Measurements from ENCODE around the gene MEFV. TPM values are rescaled to one million over a fixed set of nuclear protein-coding genes. Genes with fewer than 3 reads are reported as not detected.
A peak's percentile ranks its signal among the peaks of the same experiment; 100 is the strongest.

MEFV gene
- total and polyA plus RNA-seq, 2 of the 13 experiments (the other 11 are each of a cell fraction or from before 2014, with no cell fraction given): 0.22 TPM; not detected in 1

DNA sequence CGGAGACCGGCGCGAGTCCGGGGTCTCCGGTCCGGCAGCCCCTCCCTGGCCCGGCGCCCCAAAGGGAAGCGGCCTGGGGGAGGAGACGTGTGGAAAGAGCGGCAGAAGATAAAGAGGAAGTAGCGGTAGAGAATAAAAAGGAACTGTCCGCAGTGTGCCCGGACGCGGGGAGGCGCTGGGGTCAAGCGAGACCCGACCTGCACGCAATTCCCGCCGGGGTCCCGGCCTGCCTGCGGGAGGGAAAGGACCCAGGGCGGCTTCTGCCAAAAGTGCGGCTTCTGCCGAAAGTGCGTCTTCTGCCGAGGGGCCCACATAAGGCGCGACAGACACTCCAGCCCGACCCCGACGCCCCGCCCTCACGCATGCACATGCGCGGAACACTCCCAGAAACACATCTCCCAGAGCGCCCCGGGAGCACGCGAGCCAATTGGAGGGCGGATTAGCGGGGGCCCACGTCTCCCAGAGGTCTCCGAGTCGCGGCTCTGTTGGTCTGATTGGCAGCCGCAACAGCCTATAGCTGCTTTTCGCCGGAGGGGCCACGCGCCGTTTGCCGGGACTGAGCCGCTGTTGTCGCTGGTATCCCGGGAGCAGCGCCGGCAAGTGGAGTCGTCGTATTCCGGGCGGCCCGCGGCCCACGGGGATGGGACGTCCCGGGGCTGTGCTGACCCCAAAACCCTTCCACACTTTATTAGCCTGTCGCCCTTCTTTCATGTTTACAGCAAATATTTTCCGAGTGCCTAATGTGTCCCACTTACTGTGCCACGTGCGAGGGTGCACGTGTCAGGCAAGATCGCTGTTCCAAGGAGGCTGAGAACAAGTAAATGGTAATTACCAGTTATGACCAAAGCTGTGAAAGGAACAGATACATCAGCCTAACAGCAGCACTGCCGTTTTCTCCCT is 8.0 kb upstream of the MEFV start (continued):
- TF ChIP-seq, protein P1, sequence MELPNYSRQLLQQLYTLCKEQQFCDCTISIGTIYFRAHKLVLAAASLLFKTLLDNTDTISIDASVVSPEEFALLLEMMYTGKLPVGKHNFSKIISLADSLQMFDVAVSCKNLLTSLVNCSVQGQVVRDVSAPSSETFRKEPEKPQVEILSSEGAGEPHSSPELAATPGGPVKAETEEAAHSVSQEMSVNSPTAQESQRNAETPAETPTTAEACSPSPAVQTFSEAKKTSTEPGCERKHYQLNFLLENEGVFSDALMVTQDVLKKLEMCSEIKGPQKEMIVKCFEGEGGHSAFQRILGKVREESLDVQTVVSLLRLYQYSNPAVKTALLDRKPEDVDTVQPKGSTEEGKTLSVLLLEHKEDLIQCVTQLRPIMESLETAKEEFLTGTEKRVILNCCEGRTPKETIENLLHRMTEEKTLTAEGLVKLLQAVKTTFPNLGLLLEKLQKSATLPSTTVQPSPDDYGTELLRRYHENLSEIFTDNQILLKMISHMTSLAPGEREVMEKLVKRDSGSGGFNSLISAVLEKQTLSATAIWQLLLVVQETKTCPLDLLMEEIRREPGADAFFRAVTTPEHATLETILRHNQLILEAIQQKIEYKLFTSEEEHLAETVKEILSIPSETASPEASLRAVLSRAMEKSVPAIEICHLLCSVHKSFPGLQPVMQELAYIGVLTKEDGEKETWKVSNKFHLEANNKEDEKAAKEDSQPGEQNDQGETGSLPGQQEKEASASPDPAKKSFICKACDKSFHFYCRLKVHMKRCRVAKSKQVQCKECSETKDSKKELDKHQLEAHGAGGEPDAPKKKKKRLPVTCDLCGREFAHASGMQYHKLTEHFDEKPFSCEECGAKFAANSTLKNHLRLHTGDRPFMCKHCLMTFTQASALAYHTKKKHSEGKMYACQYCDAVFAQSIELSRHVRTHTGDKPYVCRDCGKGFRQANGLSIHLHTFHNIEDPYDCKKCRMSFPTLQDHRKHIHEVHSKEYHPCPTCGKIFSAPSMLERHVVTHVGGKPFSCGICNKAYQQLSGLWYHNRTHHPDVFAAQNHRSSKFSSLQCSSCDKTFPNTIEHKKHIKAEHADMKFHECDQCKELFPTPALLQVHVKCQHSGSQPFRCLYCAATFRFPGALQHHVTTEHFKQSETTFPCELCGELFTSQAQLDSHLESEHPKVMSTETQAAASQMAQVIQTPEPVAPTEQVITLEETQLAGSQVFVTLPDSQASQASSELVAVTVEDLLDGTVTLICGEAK (IDR thresholded peaks at IDR 0.05): no peak
- TF ChIP-seq, protein P1 (CRISPR knock-in tag; IDR thresholded peaks at IDR 0.05): peak; percentile 13
- TF ChIP-seq ZNF160 (CRISPR knock-in tag; IDR thresholded peaks at IDR 0.05) (no peak), TBL1XR1 (IDR thresholded peaks at IDR 0.05; ENCODE audit: borderline replicate concordance, low read length, partially characterized antibody) (peak; percentile 25), ZMAT3 (CRISPR knock-in tag; conservative IDR thresholded peaks at IDR 0.05) (no peak)
- TF ChIP-seq, protein P2, sequence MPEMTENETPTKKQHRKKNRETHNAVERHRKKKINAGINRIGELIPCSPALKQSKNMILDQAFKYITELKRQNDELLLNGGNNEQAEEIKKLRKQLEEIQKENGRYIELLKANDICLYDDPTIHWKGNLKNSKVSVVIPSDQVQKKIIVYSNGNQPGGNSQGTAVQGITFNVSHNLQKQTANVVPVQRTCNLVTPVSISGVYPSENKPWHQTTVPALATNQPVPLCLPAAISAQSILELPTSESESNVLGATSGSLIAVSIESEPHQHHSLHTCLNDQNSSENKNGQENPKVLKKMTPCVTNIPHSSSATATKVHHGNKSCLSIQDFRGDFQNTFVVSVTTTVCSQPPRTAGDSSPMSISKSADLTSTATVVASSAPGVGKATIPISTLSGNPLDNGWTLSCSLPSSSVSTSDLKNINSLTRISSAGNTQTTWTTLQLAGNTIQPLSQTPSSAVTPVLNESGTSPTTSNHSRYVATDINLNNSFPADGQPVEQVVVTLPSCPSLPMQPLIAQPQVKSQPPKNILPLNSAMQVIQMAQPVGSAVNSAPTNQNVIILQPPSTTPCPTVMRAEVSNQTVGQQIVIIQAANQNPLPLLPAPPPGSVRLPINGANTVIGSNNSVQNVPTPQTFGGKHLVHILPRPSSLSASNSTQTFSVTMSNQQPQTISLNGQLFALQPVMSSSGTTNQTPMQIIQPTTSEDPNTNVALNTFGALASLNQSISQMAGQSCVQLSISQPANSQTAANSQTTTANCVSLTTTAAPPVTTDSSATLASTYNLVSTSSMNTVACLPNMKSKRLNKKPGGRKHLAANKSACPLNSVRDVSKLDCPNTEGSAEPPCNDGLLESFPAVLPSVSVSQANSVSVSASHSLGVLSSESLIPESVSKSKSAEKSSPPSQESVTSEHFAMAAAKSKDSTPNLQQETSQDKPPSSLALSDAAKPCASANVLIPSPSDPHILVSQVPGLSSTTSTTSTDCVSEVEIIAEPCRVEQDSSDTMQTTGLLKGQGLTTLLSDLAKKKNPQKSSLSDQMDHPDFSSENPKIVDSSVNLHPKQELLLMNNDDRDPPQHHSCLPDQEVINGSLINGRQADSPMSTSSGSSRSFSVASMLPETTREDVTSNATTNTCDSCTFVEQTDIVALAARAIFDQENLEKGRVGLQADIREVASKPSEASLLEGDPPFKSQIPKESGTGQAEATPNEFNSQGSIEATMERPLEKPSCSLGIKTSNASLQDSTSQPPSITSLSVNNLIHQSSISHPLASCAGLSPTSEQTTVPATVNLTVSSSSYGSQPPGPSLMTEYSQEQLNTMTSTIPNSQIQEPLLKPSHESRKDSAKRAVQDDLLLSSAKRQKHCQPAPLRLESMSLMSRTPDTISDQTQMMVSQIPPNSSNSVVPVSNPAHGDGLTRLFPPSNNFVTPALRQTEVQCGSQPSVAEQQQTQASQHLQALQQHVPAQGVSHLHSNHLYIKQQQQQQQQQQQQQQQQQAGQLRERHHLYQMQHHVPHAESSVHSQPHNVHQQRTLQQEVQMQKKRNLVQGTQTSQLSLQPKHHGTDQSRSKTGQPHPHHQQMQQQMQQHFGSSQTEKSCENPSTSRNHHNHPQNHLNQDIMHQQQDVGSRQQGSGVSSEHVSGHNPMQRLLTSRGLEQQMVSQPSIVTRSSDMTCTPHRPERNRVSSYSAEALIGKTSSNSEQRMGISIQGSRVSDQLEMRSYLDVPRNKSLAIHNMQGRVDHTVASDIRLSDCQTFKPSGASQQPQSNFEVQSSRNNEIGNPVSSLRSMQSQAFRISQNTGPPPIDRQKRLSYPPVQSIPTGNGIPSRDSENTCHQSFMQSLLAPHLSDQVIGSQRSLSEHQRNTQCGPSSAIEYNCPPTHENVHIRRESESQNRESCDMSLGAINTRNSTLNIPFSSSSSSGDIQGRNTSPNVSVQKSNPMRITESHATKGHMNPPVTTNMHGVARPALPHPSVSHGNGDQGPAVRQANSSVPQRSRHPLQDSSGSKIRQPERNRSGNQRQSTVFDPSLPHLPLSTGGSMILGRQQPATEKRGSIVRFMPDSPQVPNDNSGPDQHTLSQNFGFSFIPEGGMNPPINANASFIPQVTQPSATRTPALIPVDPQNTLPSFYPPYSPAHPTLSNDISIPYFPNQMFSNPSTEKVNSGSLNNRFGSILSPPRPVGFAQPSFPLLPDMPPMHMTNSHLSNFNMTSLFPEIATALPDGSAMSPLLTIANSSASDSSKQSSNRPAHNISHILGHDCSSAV (CRISPR knock-in tag; IDR thresholded peaks at IDR 0.05; ENCODE audit: borderline replicate concordance): no peak
